ENCODE results near the gene UBE2L6. TPM values are rescaled to one million over a fixed set of nuclear protein-coding genes. Genes with fewer than 3 reads are reported as not detected.
"Not testable (repeated sequence)": the region's sequence is repeated elsewhere in the genome, so short reads cannot be mapped to it uniquely, and the experiment has no call there.

The UBE2L6 gene
- total and polyA plus RNA-seq, 12 donors, result 9.7 to 156 (median 17.7) TPM

- H3K27me3 ChIP-seq, result no peaks in the 10 kb centered on the region
- TF ChIP-seq CTCF (IDR thresholded peaks at IDR 0.05), result no peak
- no peaks in the 10 kb centered on the region for H3K9me3 ChIP-seq
- H3K4me3 ChIP-seq, result no peak overlapping the region
- intact Hi-C loops (cut with DNase I), result no loop called here
- peak overlapping the region in 2 of 10 donors; percentile 20 to 21 for H3K27ac ChIP-seq
- no peaks in the 10 kb centered on the region for H3K4me1 ChIP-seq
- ATAC-seq (peak; percentile 34 to 94 (median 79)), DNase-seq (peak in 1 of 2 donors; percentile 22)
- whole genome bisulfite sequencing, 2 donors, result 70 to 76% methylated on average over 5 of the region's 5 CpGs
- H3K36me3 ChIP-seq, result peaks cover 0 to 7% (median 0%) of the 10 kb centered on the region in 9 donors
Measured at GRCh38 chr11:57541169-57541568, 26.3 kb downstream of the UBE2L6 start.

GRCh38 chr11:57539342-57539741, 28.1 kb downstream of the UBE2L6 start:
- no peak for TF ChIP-seq CTCF (IDR thresholded peaks at IDR 0.05)
- ATAC-seq, result no peak
- 50 to 71% methylated on average over 1 of the region's 1 CpG for WGBS, 2 donors
- H3K4me1 ChIP-seq, result no peaks in the 10 kb centered on the region
- intact Hi-C loops (cut with DNase I), result no loop called here
- H3K27me3 ChIP-seq, result no peaks in the 10 kb centered on the region
- no peak for DNase-seq
- no peak overlapping the region for H3K4me3 ChIP-seq
- no peak overlapping the region for H3K27ac ChIP-seq
- H3K36me3 ChIP-seq, result peaks cover 0 to 7% (median 0%) of the 10 kb centered on the region in 9 donors
- no peaks in the 10 kb centered on the region for H3K9me3 ChIP-seq

GRCh38 chr11:57536947-57537619, 30.4 kb downstream of the UBE2L6 start, which contains the start of gene SMTNL1:
TSS of gene SMTNL1 (plus strand) at chr11:57537595. CDS start at chr11:57542643, 5,048 bp downstream.
- TF ChIP-seq CTCF (IDR thresholded peaks at IDR 0.05), result no peak
- intact Hi-C loops (cut with DNase I), result no loop called here
- H3K9me3 ChIP-seq, result no peaks in the 10 kb centered on the region
- H3K36me3 ChIP-seq, result peaks cover 0 to 7% (median 0%) of the 10 kb centered on the region in 9 donors
- H3K27ac ChIP-seq, result no peak within 1 kb of the TSS
- no peaks in the 10 kb centered on the region for H3K4me1 ChIP-seq
- ATAC-seq, result no peak
- DNase-seq, result no peak
- no peaks in the 10 kb centered on the region for H3K27me3 ChIP-seq
- H3K4me3 ChIP-seq, result no peak within 1 kb of the TSS
- WGBS, 2 donors, result 64 to 71% methylated on average over 14 of the region's 14 CpGs

- not testable (repeated sequence) for H3K36me3 ChIP-seq, H3K4me3 ChIP-seq, DNase-seq, H3K27me3 ChIP-seq, ATAC-seq, H3K27ac ChIP-seq, H3K9me3 ChIP-seq
- 93 to 95% methylated on average over 7 of the region's 7 CpGs for WGBS, 2 donors
- H3K4me1 ChIP-seq, result peaks cover 0 to 17% (median 13%) of the 10 kb centered on the region in 9 donors
- intact Hi-C loops (cut with DNase I), result loop anchor here in 1 of 10 donors (5.0 kb wide), 1 partner anchor 187 kb away; no protein-coding TSS in a partner anchor
Measured at GRCh38 chr11:57534449-57534848, 33.0 kb downstream of the UBE2L6 start.

Data from heart right ventricle (tissue), 16 donors.